AG20443 (cell line): Measurements from ENCODE around the gene CALD1.

ENCODE experiments used
- DNase-seq: peaks from one replicate; pipeline ENCODE4 v3.0.0; 2012; ENCODE audit warnings: low spot score, mixed read lengths

CALD1 gene

GRCh38 chr7:134894928-134895327 is 115.5 kb downstream of the CALD1 start:
- no peak for DNase-seq

DNA sequence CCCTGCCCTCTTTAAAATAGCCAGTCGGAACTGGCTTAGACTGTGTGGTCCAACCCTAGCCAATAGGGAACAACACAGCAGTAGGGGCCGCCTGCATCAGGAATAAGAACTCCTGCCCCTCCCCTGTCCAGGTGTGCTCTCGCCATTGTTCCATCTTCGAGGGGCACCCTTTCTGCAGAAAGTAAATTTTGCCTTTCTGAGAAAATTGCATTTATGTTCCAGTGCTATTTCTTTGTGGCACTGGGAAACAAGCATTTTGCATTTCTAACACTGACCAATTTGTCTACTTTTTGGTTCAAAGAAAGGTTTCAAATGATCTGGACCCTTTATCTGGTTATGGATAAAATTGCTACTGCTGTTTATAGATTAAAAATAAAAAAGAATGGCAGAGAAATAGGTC is 116.6 kb downstream of the CALD1 start:
- no peak for DNase-seq

GRCh38 chr7:134897936-134898335 is 118.5 kb downstream of the CALD1 start:
- no peak for DNase-seq

DNA sequence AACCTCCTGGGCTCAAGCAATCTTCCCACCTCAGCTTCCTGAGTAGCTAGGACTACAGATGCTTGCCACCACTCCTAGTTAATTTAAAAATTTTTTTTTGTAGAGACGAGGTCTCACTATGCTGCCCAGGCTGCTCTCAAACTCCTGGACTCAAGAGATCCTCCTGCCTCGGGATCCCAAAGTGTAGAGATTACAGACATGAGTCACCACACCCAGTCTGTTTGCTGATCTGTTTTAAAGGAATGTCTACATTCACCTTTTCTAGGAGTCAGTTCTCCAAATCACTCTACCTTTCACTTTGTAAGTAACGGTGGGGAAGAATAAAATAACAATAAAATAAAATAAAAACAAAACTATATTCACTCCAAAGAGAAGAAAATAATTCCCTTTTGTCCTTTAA is 120.3 kb downstream of the CALD1 start:
- DNase-seq, result no peak

DNA sequence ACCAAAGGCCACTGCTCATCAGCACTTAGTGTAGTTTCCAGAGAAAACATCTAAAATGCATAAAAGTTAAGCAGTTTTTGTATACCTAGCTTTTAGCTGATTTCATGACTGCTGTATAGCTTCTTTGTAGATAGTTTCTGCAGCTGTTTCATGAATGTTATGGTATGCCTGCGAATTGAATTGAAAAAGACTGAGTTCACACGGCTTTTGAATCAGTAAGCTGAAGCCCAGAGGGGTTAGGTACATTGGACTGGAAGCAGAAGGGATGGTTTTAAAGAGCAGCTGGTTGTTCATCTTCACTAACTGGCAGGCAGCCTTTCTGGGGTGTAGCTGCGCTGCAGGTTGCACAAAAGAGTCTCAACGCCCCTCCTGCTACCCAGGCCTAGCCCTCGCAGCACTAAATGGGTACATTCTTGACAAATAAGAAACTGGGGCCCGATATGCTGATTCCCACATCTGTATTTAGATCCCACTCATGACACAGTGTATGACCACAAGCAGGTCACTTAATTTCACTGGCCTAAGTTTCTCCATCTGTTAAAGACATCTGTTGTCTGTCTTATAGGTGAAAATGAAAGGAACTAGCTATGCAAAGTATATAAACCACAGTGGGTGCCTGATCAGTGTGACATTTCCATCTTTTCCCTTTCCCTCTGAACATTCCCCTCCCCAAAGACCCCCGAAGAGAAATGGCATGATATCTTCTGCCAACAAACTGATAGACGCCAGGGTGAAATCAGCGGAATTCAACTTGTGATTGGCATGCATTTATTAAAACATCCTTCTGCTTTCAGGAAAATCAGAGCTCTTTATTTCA is 120.9 kb downstream of the CALD1 start:
- DNase-seq, result no peak

- DNase-seq, result no peak
Measured at GRCh38 chr7:134901389-134902020, 122.1 kb downstream of the CALD1 start.

- no peak for DNase-seq
Measured at GRCh38 chr7:134902058-134902457, 122.6 kb downstream of the CALD1 start.

DNA sequence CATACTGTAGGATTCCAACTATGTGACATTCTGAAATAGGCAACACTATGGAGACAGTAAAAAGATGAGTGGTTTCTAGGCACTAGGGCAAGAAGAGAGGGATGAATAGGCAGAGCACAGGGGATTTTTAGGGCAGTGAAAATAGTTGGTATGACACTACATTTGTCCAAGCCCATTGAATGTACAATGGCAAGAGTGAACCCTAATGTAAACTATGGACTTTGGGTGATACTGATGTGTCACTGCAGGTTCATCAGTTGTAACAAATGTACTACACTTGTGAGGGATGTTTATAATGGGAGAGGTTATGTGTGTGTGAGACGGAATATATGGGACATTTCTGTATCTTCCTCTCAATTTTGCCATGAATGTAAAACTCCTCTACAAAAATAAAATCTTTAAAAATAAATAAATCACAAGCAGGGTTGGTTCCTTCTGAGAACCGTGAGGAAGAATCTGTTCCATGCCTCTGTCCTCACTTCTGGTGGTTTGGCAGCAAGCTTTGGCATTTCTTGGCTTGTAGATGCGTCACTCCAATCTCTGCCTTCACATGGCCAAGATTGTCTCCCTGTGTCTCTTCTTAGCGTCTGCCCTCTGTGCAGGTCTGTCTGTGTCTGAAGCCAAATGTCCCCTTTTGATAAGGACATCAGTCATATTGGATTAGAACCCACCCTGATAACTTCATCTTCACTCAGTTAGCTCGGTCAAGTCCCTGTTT is 123.8 kb downstream of the CALD1 start:
- DNase-seq, result peak; percentile 30

DNA sequence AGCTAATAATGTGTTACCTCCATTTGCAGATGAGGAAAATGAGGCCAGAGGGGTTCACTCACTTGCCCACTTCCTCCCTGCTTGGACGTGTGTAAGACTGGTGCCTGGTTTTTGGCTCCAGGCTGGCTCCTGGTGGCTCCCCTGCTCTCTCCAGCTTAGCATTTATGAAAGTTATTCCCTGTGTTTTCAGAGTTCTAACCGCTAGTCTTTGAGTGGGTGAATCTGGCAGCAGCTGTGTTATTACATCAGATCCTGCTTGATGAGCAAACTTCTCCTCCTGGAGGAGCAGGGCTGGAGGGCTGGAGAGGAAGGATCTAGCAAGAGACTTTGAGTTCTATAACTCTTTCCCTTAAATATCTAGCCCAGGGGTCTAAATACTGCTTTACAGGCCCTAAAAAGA is 125.9 kb downstream of the CALD1 start:
- DNase-seq, result peak; percentile 80

GRCh38 chr7:134907000-134907399 is 127.6 kb downstream of the CALD1 start:
- no peak for DNase-seq

- peak; percentile 39 for DNase-seq
Measured at GRCh38 chr7:134907639-134908038, 128.2 kb downstream of the CALD1 start.

DNA sequence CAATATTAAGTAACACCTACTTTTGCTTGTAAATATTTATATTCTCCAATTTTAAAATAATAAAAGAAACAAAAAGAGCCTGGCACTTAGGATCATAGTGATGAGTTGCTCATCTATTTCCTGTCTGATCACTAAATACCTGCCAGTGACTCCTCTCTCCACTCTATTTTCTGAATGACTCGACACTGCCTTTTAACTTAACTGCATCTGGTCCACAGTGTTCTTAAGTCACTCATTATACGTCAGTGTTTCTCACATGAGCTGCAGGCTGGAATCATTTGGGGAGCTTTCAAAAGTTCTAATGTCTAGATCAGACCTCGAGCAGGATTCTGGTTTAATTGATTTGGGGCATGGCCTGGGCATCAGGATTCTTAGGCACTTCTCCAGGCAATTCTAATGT is 128.9 kb downstream of the CALD1 start:
- peak; percentile 22 for DNase-seq

GRCh38 chr7:134910214-134910890 is 130.9 kb downstream of the CALD1 start:
- DNase-seq, result no peak

- no peak for DNase-seq
Measured at GRCh38 chr7:134910968-134911367, 131.5 kb downstream of the CALD1 start.

GRCh38 chr7:134916171-134916883 is 136.9 kb downstream of the CALD1 start:
- no peak for DNase-seq

- no peak for DNase-seq
Measured at GRCh38 chr7:134919240-134919641, 139.8 kb downstream of the CALD1 start.

GRCh38 chr7:134920026-134920753 is 140.8 kb downstream of the CALD1 start:
- peak; percentile 49 for DNase-seq

DNA sequence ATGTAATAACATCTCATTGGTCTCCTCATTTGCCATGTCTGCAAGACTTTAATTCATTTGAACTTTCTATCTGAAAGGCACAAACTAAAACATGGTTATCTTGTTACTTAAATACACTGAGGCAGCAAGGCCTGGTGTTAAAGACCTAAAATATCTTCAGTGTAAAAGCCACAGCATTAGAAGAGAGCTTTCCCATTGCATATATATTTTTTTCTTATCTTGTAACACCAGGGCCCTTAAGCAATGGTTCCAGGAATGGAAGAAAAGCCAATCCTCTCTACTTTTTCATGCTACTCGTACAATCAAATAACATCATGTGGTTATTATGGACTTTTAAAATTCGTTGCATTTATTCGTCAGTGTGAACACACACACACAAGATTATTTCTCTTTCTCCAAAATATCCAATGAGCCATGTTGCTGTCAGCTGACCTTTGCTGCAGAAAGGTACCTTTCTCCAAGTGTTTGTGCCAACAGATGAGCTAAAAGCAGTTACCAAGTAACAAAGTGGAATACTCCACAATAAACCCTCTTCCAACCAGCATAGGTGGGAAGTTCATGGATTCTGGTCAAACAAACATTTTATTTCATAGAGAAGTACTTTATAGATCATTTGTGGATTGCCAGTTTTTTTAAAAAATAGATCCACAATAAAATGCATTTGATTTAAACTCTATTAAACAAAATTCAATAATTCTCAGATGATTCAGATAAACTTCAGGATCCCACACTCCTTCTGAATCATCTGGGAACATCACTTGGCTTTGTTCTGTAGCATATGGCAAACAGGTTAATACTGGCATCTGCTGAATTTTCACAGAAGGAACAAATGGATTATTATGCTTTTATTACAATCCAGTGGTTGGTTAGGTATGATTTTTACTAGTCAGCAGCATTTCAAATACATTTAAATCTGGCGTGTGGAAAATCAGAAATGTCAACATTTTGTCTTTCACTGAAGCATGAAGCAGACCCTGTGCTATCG is 143.6 kb downstream of the CALD1 start:
- no peak for DNase-seq

- no peak for DNase-seq
Measured at GRCh38 chr7:134925766-134926165, 146.3 kb downstream of the CALD1 start.

- no peak for DNase-seq
Measured at GRCh38 chr7:134926396-134926795, 147.0 kb downstream of the CALD1 start.
